ENCODE results near the gene FAM83F. TPM values are rescaled to one million over a fixed set of nuclear protein-coding genes. Genes with fewer than 3 reads are reported as not detected.
A peak's percentile ranks its signal among the peaks of the same experiment; 100 is the strongest.

FAM83F gene
- polyA plus RNA-seq, 3 donors, result 0.11 to 8.4 (median 1.2) TPM

GRCh38 chr22:40004836-40005235, 10.1 kb downstream of the FAM83F start:
- H3K27ac ChIP-seq (ENCODE audit: low read depth, low read length), result no peak overlapping the region
- WGBS, 3 donors, result 63 to 91% (median 82%) methylated on average over 6 of the region's 6 CpGs

DNA sequence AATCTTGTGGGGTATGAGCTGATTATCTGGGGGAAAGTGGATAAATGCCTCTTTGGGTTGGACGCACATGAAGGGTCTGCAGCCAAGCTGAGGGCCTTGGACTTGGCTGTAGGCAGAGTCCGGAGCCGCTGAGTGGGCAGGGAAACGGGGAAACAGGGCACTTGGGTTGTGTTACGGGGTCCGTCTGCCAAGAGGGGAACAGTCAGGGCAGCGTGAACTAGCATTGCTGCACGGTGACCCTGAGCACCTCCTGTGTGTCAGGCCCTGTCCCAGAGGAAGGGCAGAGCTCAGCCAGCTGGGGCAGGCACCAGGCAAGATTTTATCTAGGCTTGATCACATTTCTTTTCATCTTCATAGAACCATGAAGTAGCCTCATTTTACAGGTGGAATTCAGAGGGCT, 11.9 kb downstream of the FAM83F start:
- no peak overlapping the region for H3K27ac ChIP-seq (ENCODE audit: low read depth, low read length)
- 83 to 93% (median 83%) methylated on average over 8 of the region's 8 CpGs for WGBS, 3 donors

GRCh38 chr22:40007853-40008710, 13.3 kb downstream of the FAM83F start:
- 66 to 84% (median 66%) methylated on average over 27 of the region's 27 CpGs for WGBS, 3 donors

GRCh38 chr22:40008726-40009291, 14.1 kb downstream of the FAM83F start:
- WGBS, 3 donors, result 70 to 77% (median 72%) methylated on average over 10 of the region's 10 CpGs
- peak overlapping the region; percentile 42 for H3K27ac ChIP-seq (ENCODE audit: low read depth, low read length)

More at GRCh38 chr22:40007853-40008710, 13.3 kb downstream of the FAM83F start:
- no peak overlapping the region for H3K27ac ChIP-seq (ENCODE audit: low read depth, low read length)

- WGBS, 3 donors, result 18 to 49% (median 28%) methylated on average over 11 of the region's 11 CpGs
Observed at GRCh38 chr22:40009292-40009774, 14.6 kb downstream of the FAM83F start.

DNA sequence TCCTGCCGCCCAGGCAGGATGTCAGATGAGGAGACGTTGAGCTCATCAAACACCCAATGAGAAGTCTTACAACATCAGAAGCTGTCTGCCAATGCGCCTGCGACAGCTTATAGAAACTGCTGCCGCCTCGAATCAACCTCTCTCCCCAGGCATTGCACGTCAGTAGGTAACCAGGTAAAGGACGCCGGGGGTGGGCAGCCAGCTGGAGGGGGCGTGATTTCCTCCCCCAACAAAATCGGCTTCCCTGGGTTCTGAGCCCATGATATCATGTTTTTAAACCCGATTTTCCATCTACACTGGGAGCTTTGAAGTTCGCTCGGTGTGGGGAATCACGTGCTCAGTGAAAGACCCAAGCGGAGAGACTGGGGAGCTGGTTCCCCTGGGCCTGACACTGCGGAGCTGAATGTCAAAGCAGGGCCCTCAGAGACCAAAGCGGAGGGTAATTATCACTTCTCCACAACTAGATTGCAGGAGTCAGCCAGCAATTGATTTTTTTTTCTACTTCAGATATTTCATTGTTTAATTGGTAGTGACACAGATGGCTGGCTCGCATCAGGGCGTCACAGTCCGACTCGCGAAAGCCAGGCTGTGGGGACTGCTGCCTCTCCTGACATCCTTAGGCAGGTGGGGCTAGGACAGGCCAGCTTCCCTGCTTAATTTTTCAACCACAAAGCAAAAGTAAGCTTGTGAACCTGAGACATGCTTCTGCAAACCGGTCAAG, 15.4 kb downstream of the FAM83F start:
- H3K27ac ChIP-seq (ENCODE audit: low read depth, low read length), result no peak overlapping the region

More at GRCh38 chr22:40009292-40009774, 14.6 kb downstream of the FAM83F start:
- peak overlapping the region; percentile 42 for H3K27ac ChIP-seq (ENCODE audit: low read depth, low read length)

GRCh38 chr22:40010746-40011145, 16.0 kb downstream of the FAM83F start:
- 47 to 93% (median 89%) methylated on average over 6 of the region's 6 CpGs for WGBS, 3 donors
- H3K27ac ChIP-seq (ENCODE audit: low read depth, low read length), result no peak overlapping the region

More for the DNA sequence above, 15.4 kb downstream of the FAM83F start:
- 36 to 62% (median 52%) methylated on average over 24 of the region's 24 CpGs for WGBS, 3 donors

- no peak overlapping the region for H3K27ac ChIP-seq (ENCODE audit: low read depth, low read length)
- 63 to 88% (median 86%) methylated on average over 5 of the region's 5 CpGs for WGBS, 3 donors
Observed at GRCh38 chr22:40014667-40015248, 20.0 kb downstream of the FAM83F start.

DNA sequence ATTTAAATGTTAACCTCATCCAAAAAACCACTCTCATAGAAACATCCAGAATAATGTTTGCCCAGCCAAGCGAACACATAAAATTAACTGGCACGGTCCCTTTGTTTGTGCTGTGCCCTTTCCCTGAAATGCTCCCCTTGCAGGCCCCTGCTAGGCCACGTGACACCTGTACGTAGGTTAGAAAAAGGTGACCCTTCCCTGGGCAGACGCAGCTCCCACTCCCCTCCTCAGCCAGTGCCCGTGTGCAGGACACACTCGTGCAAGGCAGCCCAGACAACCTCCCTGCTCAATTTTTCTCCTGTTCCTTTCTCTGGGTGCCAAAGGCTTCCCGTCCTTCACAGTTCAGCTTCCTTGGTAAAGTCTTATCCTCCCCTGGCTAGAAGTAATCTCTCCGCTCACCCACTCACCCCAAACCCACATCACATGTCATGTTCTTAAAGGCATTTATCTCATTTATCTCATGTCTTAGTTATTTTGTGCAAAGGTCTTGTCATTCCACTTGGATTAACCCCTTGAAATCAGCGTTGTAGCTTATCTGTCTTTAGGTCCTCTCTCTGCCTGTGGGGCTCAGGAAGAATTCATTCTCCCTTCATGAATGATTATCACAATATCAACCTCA, 20.7 kb downstream of the FAM83F start:
- 45 to 86% (median 82%) methylated on average over 10 of the region's 10 CpGs for whole genome bisulfite sequencing, 3 donors
- H3K27ac ChIP-seq (ENCODE audit: low read depth, low read length), result no peak overlapping the region

DNA sequence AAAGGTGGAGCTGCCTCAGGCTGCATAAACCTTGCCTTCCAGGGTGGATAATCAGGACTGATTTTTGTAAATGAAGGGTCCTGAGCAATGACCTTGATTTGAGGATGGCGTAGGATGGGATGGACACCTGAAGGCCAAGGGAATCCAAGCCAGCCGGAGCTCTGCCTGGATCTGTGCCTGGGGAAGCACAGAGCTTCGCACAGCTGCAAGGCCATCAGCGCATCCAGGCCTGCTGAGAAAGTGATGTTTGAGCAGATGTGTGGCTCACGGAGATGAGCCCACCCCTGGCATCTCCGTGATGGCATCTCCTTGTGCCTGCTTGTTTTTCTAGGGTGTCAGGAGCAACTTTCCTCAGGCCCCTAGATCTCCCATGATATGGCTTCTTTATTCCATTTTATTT, 23.3 kb downstream of the FAM83F start:
- H3K27ac ChIP-seq (ENCODE audit: low read depth, low read length), result no peak overlapping the region
- 72 to 99% (median 95%) methylated on average over 6 of the region's 6 CpGs for WGBS, 3 donors

DNA sequence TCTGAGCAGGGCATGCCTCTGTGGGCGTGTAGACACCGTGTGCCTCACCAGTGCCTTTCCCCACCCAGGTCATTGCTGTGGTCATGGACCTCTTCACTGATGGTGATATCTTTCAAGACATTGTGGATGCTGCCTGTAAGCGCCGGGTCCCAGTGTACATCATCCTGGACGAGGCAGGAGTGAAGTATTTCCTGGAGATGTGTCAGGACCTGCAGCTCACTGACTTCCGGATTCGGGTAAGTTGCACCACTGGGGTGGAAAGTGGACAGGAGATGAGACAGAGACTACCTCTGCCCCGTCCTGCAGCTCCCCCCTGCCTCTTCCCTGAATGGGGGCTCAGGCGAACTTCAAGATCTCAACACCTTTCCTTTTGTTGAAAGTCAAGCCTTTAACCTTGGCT, 24.3 kb downstream of the FAM83F start:
- 92 to 94% (median 94%) methylated on average over 9 of the region's 9 CpGs for WGBS, 3 donors
- no peak overlapping the region for H3K27ac ChIP-seq (ENCODE audit: low read depth, low read length)

GRCh38 chr22:40020956-40021355, 26.2 kb downstream of the FAM83F start:
- WGBS, 3 donors, result 89 to 95% (median 90%) methylated on average over 7 of the region's 7 CpGs
- H3K27ac ChIP-seq (ENCODE audit: low read depth, low read length), result no peak overlapping the region

DNA sequence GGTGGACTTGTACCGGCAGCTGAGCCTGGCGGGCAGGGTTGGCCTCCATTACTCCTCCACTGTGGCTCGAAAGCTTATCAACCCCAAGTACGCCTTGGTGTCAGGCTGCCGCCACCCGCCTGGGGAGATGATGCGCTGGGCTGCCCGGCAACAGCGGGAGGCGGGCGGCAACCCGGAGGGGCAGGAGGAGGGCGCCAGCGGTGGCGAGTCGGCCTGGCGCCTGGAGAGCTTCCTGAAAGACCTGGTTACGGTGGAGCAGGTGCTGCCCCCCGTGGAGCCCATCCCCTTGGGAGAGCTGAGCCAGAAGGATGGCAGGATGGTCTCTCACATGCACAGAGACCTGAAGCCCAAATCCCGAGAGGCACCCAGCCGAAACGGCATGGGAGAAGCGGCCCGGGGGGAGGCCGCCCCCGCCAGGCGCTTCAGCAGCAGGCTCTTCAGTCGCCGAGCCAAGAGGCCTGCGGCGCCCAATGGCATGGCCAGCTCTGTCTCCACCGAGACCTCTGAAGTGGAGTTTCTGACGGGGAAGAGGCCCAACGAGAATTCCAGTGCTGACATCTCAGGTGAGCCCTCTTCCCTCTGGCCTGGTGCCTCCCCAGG, 26.7 kb downstream of the FAM83F start:
- WGBS, 3 donors, result 91 to 94% (median 92%) methylated on average over 18 to 34 of the region's 34 CpGs
- no peak overlapping the region for H3K27ac ChIP-seq (ENCODE audit: low read depth, low read length)

GRCh38 chr22:40022536-40023240, 27.9 kb downstream of the FAM83F start:
- no peak overlapping the region for H3K27ac ChIP-seq (ENCODE audit: low read depth, low read length)
- 77 to 82% (median 82%) methylated on average over 11 of the region's 11 CpGs for WGBS, 3 donors

DNA sequence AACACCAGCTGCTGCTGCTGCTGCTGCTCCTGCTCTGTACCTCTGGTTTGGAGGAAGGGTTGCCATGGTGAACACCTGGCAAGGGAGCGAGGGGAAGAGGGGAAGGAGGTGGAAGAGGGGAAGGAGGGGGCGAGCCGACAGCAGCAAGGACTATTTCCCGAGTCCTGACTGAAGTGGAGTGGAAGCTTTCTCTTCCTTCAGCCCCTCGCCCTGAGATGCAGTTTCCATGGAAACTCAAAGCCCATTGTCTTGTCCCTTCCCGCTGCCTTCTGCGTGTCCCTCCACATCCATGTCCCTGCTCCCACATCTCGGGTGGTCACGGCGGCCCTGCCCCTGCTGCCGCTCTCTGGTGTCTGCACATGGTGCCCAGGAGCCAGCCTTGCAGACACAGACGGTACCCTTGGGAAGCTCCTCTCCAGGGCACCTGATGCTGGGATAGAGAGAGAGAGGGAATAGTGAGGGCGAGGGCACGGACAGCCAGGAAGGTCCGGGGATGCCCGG, 28.6 kb downstream of the FAM83F start:
- no peak overlapping the region for H3K27ac ChIP-seq (ENCODE audit: low read depth, low read length)
- WGBS, 3 donors, result 80 to 85% (median 83%) methylated on average over 13 to 16 of the region's 16 CpGs

DNA sequence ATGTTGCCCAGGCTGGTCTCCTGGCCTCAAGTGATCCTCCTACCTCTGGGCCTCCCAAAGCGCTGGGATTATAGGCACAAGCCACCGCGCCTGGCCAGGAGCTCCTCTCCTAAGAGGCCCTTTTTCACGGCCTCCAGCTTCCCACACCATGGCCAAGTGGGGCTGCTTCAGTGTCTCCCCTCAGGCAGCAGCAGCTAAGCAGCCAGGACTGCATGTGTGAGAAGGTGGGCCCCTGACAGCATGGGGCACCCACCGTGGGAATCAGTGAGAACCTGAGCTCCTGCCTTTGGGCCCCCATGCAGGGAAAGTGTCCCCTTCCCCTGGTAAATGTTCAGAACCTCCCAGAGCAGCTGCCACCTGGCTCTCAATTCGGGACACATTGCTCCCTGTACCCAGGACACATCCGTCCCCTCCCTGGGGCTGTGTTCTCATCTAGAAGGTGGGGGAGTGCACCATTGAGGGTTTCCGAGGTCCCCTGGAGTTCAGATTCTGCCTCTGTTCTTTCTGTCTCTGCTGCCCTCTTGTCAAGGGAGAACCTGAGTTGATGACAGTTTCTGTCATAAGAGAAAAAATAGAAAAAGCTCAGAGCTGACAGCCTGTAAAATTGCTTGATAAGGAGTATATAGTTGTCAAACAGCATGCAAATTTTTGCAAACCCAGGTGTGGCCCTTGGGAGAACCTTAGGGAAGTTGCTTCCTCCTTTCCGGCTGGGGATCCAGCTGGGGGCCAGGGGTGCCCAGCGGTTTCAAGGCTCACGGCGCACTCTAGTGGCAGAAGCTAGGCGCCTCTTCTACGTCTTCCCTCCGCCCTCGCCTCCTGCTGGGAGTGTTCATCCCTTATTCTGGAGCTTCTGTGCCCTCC, 29.7 kb downstream of the FAM83F start:
- 33 to 49% (median 36%) methylated on average over 16 of the region's 16 CpGs for WGBS, 3 donors
- no peak overlapping the region for H3K27ac ChIP-seq (ENCODE audit: low read depth, low read length)
